ENCODE results near the gene TNFAIP2. TPM values are rescaled to one million over a fixed set of nuclear protein-coding genes. Genes with fewer than 3 reads are reported as not detected.

TNFAIP2 gene, protein sequence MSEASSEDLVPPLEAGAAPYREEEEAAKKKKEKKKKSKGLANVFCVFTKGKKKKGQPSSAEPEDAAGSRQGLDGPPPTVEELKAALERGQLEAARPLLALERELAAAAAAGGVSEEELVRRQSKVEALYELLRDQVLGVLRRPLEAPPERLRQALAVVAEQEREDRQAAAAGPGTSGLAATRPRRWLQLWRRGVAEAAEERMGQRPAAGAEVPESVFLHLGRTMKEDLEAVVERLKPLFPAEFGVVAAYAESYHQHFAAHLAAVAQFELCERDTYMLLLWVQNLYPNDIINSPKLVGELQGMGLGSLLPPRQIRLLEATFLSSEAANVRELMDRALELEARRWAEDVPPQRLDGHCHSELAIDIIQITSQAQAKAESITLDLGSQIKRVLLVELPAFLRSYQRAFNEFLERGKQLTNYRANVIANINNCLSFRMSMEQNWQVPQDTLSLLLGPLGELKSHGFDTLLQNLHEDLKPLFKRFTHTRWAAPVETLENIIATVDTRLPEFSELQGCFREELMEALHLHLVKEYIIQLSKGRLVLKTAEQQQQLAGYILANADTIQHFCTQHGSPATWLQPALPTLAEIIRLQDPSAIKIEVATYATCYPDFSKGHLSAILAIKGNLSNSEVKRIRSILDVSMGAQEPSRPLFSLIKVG
- total RNA-seq = 46.8 and 69.0 TPM in 2 replicates

DNA sequence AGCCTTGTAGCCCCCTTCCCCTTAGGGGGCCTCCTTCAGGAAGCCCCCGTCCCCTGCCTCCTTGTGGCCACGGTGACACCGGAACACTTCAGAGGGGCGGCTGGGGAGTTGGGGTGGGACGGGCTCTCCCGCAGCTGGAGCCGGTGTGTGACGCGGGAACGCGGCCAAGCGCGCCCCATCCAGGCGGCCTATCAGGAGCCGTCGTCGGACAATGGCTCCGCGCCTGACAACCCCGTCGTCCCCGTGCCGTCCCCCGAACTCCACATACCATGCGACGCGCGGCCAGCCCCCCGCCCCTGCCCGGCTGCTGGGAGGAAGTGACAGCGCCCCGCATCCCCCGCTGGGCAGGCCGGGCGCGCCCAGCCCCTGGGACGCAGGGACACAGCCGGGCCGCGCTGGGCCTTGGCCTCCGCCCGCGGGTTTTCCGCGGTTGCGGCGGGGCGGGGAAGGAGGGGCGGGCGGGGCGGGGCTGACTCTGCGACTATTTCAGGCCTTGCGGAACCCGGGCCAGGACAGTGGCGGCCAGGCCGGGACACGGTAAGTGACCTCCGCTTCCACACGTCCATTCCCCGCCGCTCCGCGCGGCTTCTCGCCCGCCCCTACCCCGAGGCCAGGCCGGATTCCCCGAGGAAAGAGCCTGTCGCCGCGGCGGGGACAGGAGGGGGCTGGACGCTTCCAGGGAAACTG, at the start of gene TNFAIP2:
Gene TNFAIP2, plus strand, starts transcription at position 515 of the 687 bp plus-strand sequence. CDS start 2,997 bp downstream, outside the sequence.

DNA sequence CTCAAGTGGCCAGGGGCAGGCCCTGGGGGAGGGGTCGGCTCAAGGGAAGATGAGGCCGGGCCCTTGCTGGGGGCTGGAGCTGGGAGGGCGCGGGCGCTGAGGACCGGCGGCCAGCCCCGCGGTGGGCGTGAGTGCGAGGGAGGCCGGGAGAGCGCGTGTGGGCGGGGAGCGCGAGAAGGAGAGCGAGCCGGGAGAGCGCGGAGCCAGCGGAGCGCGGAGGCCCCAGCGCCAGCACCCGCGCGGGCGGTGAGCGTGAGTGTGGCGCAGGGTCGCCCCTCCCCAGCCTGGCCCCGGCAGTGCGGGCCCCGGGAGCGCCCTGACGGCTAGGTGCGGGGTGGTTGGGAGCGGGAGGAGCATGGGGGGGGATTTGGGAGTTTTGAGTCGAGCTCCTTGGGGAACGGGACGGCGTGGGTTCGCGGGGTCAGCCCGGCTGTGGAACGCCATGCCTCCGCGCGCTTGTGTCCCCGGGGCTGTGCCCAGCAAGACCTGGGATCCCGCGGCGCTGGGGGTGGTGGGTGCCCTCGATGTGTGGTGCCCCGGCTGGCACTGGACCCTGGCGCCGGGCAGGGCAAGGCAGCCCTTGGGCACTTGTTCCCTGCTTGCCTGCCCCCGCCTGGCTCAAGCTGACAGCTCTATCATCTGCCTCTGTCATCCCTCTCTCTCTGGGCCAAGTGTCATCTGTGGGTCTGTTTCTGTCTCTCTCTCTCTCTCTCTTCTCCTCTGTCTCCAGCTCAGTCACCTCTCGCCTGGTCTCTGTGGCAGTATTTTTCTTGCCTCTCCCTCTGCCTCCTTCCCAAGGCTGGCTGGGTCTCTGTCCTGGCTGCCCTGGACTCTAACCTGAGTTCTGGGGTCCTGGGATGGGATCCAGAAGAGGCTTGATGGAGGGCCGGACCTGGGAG, 39.0 kb upstream of the TNFAIP2 start, which contains the start of gene LBHD2:
Gene LBHD2, plus strand, starts transcription at position 190 of the 899 bp plus-strand sequence. CDS start 1,803 bp downstream, outside the sequence.

DNA sequence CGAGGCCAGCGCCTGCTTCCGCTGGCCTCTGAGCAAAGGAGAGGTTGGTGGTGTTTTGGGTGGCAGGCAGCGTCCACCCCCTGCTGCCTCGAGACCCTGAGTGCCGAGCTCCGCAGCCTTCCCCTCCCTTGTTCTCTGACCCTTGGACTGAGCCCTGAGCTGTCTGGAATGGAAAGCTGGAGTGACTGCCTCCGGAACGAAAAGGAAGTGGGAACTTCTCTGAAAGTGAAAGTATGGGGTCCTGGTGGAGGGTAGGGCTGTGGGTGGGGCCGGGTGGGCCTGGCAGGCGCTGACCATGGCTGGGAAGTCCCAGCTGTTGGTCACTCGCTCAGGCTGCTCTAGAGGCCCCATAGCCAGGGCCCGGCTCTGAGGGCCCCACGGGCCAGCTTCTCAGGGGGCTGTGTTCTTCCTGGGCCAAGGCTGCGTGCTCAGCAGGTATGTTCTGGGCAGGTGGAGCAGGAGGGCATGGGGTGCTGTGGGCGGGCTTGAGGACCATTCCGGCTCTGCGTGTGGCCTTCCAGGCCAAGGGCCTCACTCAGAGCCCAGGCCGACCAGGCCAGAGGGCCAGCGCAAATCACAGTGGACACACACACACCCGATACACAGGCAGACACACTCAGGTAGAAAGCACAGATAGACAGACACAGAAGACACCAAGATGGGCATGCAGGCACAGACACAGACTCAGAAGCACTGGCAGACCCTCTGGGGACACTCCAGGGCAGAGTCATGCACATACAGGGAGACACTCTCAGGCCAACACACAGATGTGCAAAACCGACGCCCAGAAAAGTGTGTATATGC, 28.7 kb upstream of the TNFAIP2 start, which contains the start of gene EXOC3L4:
Gene EXOC3L4, plus strand, starts transcription at position 320 of the 804 bp plus-strand sequence. CDS start 5,495 bp downstream, outside the sequence.

Other genes with a start within 250 kb of the TNFAIP2 start
- gene AMN, start 200.8 kb upstream of the TNFAIP2 start, total RNA-seq = 0.07 and 0.13 TPM in 2 replicates
- 138 and 187 TPM in 2 replicates for gene CDC42BPB, start 65.9 kb upstream of the TNFAIP2 start, total RNA-seq
- not detected in 2 replicates for gene LBHD2, start 39.3 kb upstream of the TNFAIP2 start, total RNA-seq
- 0.39 TPM in 1 of 2 replicates, not detected in the other for gene EXOC3L4, start 28.7 kb upstream of the TNFAIP2 start, total RNA-seq
- gene EIF5, start 210.8 kb downstream of the TNFAIP2 start, total RNA-seq = 134 and 227 TPM in 2 replicates

Data from smooth muscle cell of the pulmonary artery (primary cell).